HL-60/S4 (cell line): ENCODE measurements around the gene RNF208.
"Not testable (repeated sequence)": the region's sequence is repeated elsewhere in the genome, so short reads cannot be mapped to it uniquely, and the experiment has no call there.

Experiments used
- in situ Hi-C: fragments of 300-500 bp; cut with MboI; formaldehyde crosslinking; loops from 2 replicates; pipeline ENCODE4 v1.14.3; 2022; ENCODE audit warnings: low sequenced_read_pairs

RNF208 gene

GRCh38 chr9:137253717-137254623, 31.9 kb upstream of the RNF208 start:
- in situ Hi-C loops = no loop called here

GRCh38 chr9:137252555-137253506, 30.8 kb upstream of the RNF208 start:
- in situ Hi-C loops = no loop called here

- in situ Hi-C loops = no loop called here
Observed at GRCh38 chr9:137251490-137252268, 29.6 kb upstream of the RNF208 start.

- in situ Hi-C loops = no loop called here
Observed at GRCh38 chr9:137251194-137251461, 29.1 kb upstream of the RNF208 start, which contains the start of gene STPG3. TSS of gene STPG3 (plus strand) at chr9:137251286. CDS start at chr9:137251287, 1 bp downstream.

GRCh38 chr9:137250329-137251193, 28.5 kb upstream of the RNF208 start:
- in situ Hi-C loops = no loop called here

- in situ Hi-C loops = no loop called here
Observed at GRCh38 chr9:137247916-137248175, 25.8 kb upstream of the RNF208 start.

GRCh38 chr9:137247135-137247915, 25.3 kb upstream of the RNF208 start:
- in situ Hi-C loops = no loop called here

GRCh38 chr9:137245450-137246421, 23.7 kb upstream of the RNF208 start:
- in situ Hi-C loops = no loop called here

- in situ Hi-C loops = no loop called here
Observed at GRCh38 chr9:137244486-137245449, 22.7 kb upstream of the RNF208 start.

- in situ Hi-C loops = no loop called here
Observed at GRCh38 chr9:137243626-137244485, 21.8 kb upstream of the RNF208 start.

GRCh38 chr9:137243266-137243625, 21.2 kb upstream of the RNF208 start:
- in situ Hi-C loops = not testable (repeated sequence)

GRCh38 chr9:137242269-137243203, 20.5 kb upstream of the RNF208 start:
- in situ Hi-C loops = no loop called here

GRCh38 chr9:137241490-137242268, 19.6 kb upstream of the RNF208 start:
- in situ Hi-C loops = no loop called here

- in situ Hi-C loops = no loop called here
Observed at GRCh38 chr9:137240841-137241489, 18.9 kb upstream of the RNF208 start, which contains the start of gene TUBB4B. TSS of gene TUBB4B (plus strand) at chr9:137241287. CDS start at chr9:137241361, 74 bp downstream.
